Stimulated activated CD8-positive, alpha-beta memory T cell treated with anti-CD3 and anti-CD28 coated beads, Interleukin-15, amount 100 ng/mL, for 4 hours (primary cell): ENCODE results near the gene KAZN.

ENCODE experiments used
- DNase-seq, 2 donors: peaks; one replicate each; pipeline ENCODE4 v3.0.0-alpha.2; 2020; ENCODE audit warnings: low read depth in 2 of 2

Gene KAZN

GRCh38 chr1:14713077-14713476 lies 114.6 kb downstream of the KAZN start:
- no peak for DNase-seq

- DNase-seq = no peak
These were observed 116.8 kb downstream of the KAZN start for GRCh38 chr1:14715266-14715665.

GRCh38 chr1:14715802-14716201 lies 117.3 kb downstream of the KAZN start:
- no peak for DNase-seq

GRCh38 chr1:14716474-14716873 lies 118.0 kb downstream of the KAZN start:
- DNase-seq = no peak

- no peak for DNase-seq
These were observed 120.0 kb downstream of the KAZN start for GRCh38 chr1:14718476-14718875.

- DNase-seq = no peak
These were observed 124.9 kb downstream of the KAZN start for GRCh38 chr1:14723401-14723800.

GRCh38 chr1:14724246-14724645 lies 125.8 kb downstream of the KAZN start:
- no peak for DNase-seq

GRCh38 chr1:14724678-14725077 lies 126.2 kb downstream of the KAZN start:
- no peak for DNase-seq

- no peak for DNase-seq
These were observed 126.8 kb downstream of the KAZN start for GRCh38 chr1:14725238-14725637.

GRCh38 chr1:14725695-14726094 lies 127.2 kb downstream of the KAZN start:
- no peak for DNase-seq

GRCh38 chr1:14726606-14727005 lies 128.1 kb downstream of the KAZN start:
- no peak for DNase-seq

- DNase-seq = no peak
These were observed 130.0 kb downstream of the KAZN start for GRCh38 chr1:14728516-14728915.

GRCh38 chr1:14732728-14733047 lies 134.2 kb downstream of the KAZN start:
- no peak for DNase-seq

- DNase-seq = no peak
These were observed 134.7 kb downstream of the KAZN start for GRCh38 chr1:14733048-14733778.

GRCh38 chr1:14733779-14734140 lies 135.3 kb downstream of the KAZN start:
- no peak for DNase-seq

- DNase-seq = no peak
These were observed 137.4 kb downstream of the KAZN start for GRCh38 chr1:14735841-14736240.

- no peak for DNase-seq
These were observed 139.1 kb downstream of the KAZN start for GRCh38 chr1:14737561-14738094.

GRCh38 chr1:14738235-14738634 lies 139.8 kb downstream of the KAZN start:
- DNase-seq = no peak

- DNase-seq = no peak
These were observed 140.2 kb downstream of the KAZN start for GRCh38 chr1:14738647-14739046.

GRCh38 chr1:14739082-14739832 lies 140.8 kb downstream of the KAZN start:
- DNase-seq = no peak

- no peak for DNase-seq
These were observed 141.5 kb downstream of the KAZN start for GRCh38 chr1:14740016-14740415.

GRCh38 chr1:14741082-14741481 lies 142.6 kb downstream of the KAZN start:
- no peak for DNase-seq

- DNase-seq = no peak
These were observed 143.0 kb downstream of the KAZN start for GRCh38 chr1:14741532-14741931.
